ENCODE data around the gene ANKS1B. TPM values are rescaled to one million over a fixed set of nuclear protein-coding genes. Genes with fewer than 3 reads are reported as not detected.

Gene ANKS1B
- total RNA-seq, 1 donor from 2014 or later: 2.4 TPM

DNA sequence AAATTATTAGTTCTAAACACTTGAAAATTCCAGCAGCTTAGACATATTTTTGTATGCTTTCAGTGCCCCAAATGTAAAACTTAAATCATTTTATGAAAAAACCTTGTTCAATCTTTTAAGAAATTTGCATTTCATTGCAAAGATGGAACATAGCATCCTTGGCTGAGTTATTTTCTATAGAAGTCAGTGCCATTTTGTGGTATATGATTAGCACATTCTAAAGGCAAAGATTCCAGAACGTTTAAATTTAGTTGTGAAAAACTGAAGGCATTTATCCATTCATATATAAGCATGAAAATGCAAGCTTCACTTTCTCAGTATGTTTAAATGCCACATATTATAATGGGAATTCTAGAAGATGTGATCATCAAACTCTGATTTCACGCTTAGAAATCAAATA, 1007.5 kb downstream of the ANKS1B start:
- no peaks in the 10 kb centered on the region for H3K36me3 ChIP-seq (ENCODE audit: insufficient read depth, low read length)
- no peak for FAIRE-seq
- Mint-ChIP-seq H3K27ac (ENCODE audit: unreplicated experiment) (no peak overlapping the region), H3K9me3 (ENCODE audit: unreplicated experiment) (no peaks in the 10 kb centered on the region), H3K4me1 (ENCODE audit: low read depth, unreplicated experiment) (peaks cover 5% of the 10 kb centered on the region), H3K36me3 (ENCODE audit: low read depth, unreplicated experiment) (no peaks in the 10 kb centered on the region), H3K27me3 (ENCODE audit: low read depth, unreplicated experiment) (no peaks in the 10 kb centered on the region), H3K4me3 (ENCODE audit: unreplicated experiment) (no peak overlapping the region)
- no peak overlapping the region for H3K4me3 ChIP-seq (ENCODE audit: insufficient read depth, low read depth, low read length)
- H3K79me2 ChIP-seq (ENCODE audit: insufficient read depth, low read length): no peaks in the 10 kb centered on the region
- H3K9ac ChIP-seq (ENCODE audit: low read length): no peak overlapping the region
- no peaks in the 10 kb centered on the region for H4K20me1 ChIP-seq (ENCODE audit: insufficient read depth, low read length)
- TF ChIP-seq, protein P1, sequence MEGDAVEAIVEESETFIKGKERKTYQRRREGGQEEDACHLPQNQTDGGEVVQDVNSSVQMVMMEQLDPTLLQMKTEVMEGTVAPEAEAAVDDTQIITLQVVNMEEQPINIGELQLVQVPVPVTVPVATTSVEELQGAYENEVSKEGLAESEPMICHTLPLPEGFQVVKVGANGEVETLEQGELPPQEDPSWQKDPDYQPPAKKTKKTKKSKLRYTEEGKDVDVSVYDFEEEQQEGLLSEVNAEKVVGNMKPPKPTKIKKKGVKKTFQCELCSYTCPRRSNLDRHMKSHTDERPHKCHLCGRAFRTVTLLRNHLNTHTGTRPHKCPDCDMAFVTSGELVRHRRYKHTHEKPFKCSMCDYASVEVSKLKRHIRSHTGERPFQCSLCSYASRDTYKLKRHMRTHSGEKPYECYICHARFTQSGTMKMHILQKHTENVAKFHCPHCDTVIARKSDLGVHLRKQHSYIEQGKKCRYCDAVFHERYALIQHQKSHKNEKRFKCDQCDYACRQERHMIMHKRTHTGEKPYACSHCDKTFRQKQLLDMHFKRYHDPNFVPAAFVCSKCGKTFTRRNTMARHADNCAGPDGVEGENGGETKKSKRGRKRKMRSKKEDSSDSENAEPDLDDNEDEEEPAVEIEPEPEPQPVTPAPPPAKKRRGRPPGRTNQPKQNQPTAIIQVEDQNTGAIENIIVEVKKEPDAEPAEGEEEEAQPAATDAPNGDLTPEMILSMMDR (IDR thresholded peaks at IDR 0.05; ENCODE audit: insufficient read depth, low read depth, low read length): no peak
- TF ChIP-seq EZH2 (IDR thresholded peaks at IDR 0.05; ENCODE audit: insufficient read depth, low read length): no peak
- H3K9me3 ChIP-seq (ENCODE audit: insufficient read depth, low read depth, low read length): no peaks in the 10 kb centered on the region
- no peaks in the 10 kb centered on the region for H3K4me1 ChIP-seq (ENCODE audit: insufficient read depth, low read length)
- no peak overlapping the region for H3K27ac ChIP-seq (ENCODE audit: low read depth, low read length)
- no peak for DNase-seq (ENCODE audit: low read depth)
- H2AFZ ChIP-seq (ENCODE audit: low read depth, low read length): no peak overlapping the region
- no peaks in the 10 kb centered on the region for H3K27me3 ChIP-seq (ENCODE audit: insufficient read depth, low read length)
- H3K4me2 ChIP-seq (ENCODE audit: low read length): no peak overlapping the region

DNA sequence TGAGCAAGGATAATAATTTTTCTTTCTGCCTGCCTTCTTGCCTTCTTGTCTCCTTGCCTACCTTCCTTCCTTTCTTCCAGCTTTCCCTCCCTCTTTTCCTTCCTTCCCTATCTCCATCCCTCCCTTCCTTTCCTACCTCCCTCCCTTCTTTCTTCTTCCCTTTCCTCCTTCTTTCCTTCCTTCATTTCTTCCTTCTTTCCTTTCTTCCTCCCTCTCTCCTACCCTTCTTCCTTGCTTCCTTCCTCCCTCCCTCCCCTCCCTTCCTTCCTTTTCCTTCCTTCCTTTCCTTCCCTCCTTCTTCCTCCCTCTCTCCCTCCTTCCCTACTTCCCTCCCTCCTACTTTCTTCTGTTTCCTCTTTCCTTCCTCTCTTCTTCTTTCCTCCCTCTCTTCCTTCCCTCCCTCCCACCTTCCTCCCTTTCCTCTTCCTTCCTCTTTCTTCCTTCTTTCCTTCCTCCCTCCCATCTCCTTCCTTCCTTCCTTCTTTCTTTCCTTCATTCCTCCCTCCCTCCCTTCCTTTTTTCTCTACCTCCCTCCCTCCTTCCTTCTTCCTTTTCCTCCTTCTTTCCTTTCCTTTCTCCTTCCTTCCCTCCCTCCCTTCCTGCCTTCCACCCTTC, 1009.9 kb downstream of the ANKS1B start:
- Mint-ChIP-seq H3K36me3 (ENCODE audit: low read depth, unreplicated experiment) (no peaks in the 10 kb centered on the region), H3K4me1 (ENCODE audit: low read depth, unreplicated experiment) (peaks cover 5% of the 10 kb centered on the region), H3K9me3 (ENCODE audit: unreplicated experiment) (no peaks in the 10 kb centered on the region), H3K27ac (ENCODE audit: unreplicated experiment) (no peak overlapping the region), H3K27me3 (ENCODE audit: low read depth, unreplicated experiment) (no peaks in the 10 kb centered on the region), H3K4me3 (ENCODE audit: unreplicated experiment) (no peak overlapping the region)
- H3K9ac ChIP-seq (ENCODE audit: low read length): no peak overlapping the region
- H2AFZ ChIP-seq (ENCODE audit: low read depth, low read length): no peak overlapping the region
- no peaks in the 10 kb centered on the region for H3K4me1 ChIP-seq (ENCODE audit: insufficient read depth, low read length)
- no peaks in the 10 kb centered on the region for H3K27me3 ChIP-seq (ENCODE audit: insufficient read depth, low read length)
- H3K4me3 ChIP-seq (ENCODE audit: insufficient read depth, low read depth, low read length): no peak overlapping the region
- no peaks in the 10 kb centered on the region for H3K9me3 ChIP-seq (ENCODE audit: insufficient read depth, low read depth, low read length)
- no peaks in the 10 kb centered on the region for H4K20me1 ChIP-seq (ENCODE audit: insufficient read depth, low read length)
- no peak for TF ChIP-seq EZH2 (IDR thresholded peaks at IDR 0.05; ENCODE audit: insufficient read depth, low read length)
- TF ChIP-seq, protein P1 (IDR thresholded peaks at IDR 0.05; ENCODE audit: insufficient read depth, low read depth, low read length): no peak
- no peak overlapping the region for H3K4me2 ChIP-seq (ENCODE audit: low read length)
- H3K27ac ChIP-seq (ENCODE audit: low read depth, low read length): no peak overlapping the region
- FAIRE-seq (no peak), DNase-seq (ENCODE audit: low read depth) (no peak)
- no peaks in the 10 kb centered on the region for H3K79me2 ChIP-seq (ENCODE audit: insufficient read depth, low read length)
- no peaks in the 10 kb centered on the region for H3K36me3 ChIP-seq (ENCODE audit: insufficient read depth, low read length)

DNA sequence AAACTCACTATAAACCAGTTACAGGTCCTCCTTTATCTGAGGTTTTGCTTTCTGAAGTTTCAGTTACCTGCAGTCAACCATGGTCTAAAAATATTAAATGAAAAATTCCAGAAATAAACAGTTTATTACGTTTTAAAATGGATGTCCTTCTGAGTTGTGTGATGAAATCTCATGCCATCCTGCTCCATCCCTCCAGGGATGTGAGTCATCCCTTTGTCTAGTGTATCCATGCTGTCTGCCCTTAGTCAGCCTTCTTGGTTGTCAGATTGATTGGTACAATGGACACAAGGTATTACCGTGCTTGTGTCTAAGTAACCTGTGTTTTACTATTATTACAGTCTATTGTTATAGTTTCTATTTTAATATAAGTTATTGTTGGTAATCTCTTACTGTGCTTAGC, 1011.3 kb downstream of the ANKS1B start:
- Mint-ChIP-seq H3K9me3 (ENCODE audit: unreplicated experiment) (no peaks in the 10 kb centered on the region), H3K4me3 (ENCODE audit: unreplicated experiment) (no peak overlapping the region), H3K4me1 (ENCODE audit: low read depth, unreplicated experiment) (peaks cover 5% of the 10 kb centered on the region), H3K27ac (ENCODE audit: unreplicated experiment) (peak overlapping the region; percentile 77), H3K27me3 (ENCODE audit: low read depth, unreplicated experiment) (no peaks in the 10 kb centered on the region), H3K36me3 (ENCODE audit: low read depth, unreplicated experiment) (no peaks in the 10 kb centered on the region)
- Histone ChIP-seq H3K36me3 (ENCODE audit: insufficient read depth, low read length) (no peaks in the 10 kb centered on the region), H3K27me3 (ENCODE audit: insufficient read depth, low read length) (no peaks in the 10 kb centered on the region), H3K4me3 (ENCODE audit: insufficient read depth, low read depth, low read length) (no peak overlapping the region), H3K4me1 (ENCODE audit: insufficient read depth, low read length) (no peaks in the 10 kb centered on the region), H3K27ac (ENCODE audit: low read depth, low read length) (no peak overlapping the region), H3K4me2 (ENCODE audit: low read length) (no peak overlapping the region), H4K20me1 (ENCODE audit: insufficient read depth, low read length) (no peaks in the 10 kb centered on the region), H2AFZ (ENCODE audit: low read depth, low read length) (no peak overlapping the region), H3K9ac (ENCODE audit: low read length) (no peak overlapping the region), H3K9me3 (ENCODE audit: insufficient read depth, low read depth, low read length) (no peaks in the 10 kb centered on the region), H3K79me2 (ENCODE audit: insufficient read depth, low read length) (no peaks in the 10 kb centered on the region)
- TF ChIP-seq, protein P1 (IDR thresholded peaks at IDR 0.05; ENCODE audit: insufficient read depth, low read depth, low read length): no peak
- no peak for TF ChIP-seq EZH2 (IDR thresholded peaks at IDR 0.05; ENCODE audit: insufficient read depth, low read length)
- DNase-seq (ENCODE audit: low read depth) (peak; percentile 12), FAIRE-seq (no peak)
